GM18517 (cell line): Measurements from ENCODE around the gene ASB3.
A peak's percentile ranks its signal among the peaks of the same experiment; 100 is the strongest.
"Not testable (repeated sequence)": the region's sequence is repeated elsewhere in the genome, so short reads cannot be mapped to it uniquely, and the experiment has no call there.

Experiments used
- ATAC-seq: cut with Tn5 transposase; IDR thresholded peaks from one replicate; pipeline ENCODE4 v1.9.1; 2021; ENCODE audit warnings: mild to moderate bottlenecking, moderate library complexity; ENCODE audit not compliant: unreplicated experiment

ASB3 gene

GRCh38 chr2:53787614-53788289, 999 bp upstream of the ASB3 start:
- no peak for ATAC-seq

DNA sequence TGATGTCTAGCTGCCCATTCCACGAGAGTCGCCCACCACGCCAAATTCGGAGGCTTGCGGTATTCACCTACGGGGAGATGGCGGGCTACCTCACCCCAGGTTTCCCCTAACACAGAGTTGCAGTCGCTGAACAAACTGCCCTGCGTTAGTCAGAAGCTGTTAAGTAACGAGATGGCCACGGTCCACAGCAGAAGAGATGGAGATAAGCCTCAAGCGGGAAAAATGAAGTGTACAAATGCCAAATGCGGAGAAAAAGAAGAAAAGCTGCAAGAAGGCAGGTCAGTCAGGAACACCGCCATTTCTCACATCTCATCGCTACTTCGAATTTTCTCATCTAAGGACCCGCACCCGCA, 425 bp downstream of the ASB3 start:
- ATAC-seq = peak; percentile 3

GRCh38 chr2:53785366-53785765, 1.4 kb downstream of the ASB3 start:
- no peak for ATAC-seq

DNA sequence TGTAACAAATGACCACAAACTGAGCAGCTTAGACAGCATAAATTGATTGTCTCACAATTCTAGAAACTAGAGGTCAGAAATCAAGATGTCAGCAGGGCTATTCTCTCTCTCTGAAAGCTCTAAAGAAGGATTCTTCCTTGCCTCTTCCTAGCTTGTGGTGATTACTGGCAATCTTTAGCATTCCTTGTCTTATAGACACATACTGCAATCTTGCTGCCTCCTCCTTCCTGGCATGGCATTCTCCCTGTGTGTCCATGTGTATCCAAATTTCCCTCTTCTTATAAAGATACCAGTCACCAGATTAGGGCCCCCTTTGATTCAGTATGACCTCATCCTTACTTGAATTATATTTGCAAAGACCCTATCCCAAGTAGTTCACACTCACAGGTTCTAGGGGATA, 2.3 kb downstream of the ASB3 start:
- no peak for ATAC-seq

- no peak for ATAC-seq
Observed at GRCh38 chr2:53782676-53783075, 4.1 kb downstream of the ASB3 start.

- ATAC-seq = no peak
Observed at GRCh38 chr2:53780056-53780455, 6.7 kb downstream of the ASB3 start.

DNA sequence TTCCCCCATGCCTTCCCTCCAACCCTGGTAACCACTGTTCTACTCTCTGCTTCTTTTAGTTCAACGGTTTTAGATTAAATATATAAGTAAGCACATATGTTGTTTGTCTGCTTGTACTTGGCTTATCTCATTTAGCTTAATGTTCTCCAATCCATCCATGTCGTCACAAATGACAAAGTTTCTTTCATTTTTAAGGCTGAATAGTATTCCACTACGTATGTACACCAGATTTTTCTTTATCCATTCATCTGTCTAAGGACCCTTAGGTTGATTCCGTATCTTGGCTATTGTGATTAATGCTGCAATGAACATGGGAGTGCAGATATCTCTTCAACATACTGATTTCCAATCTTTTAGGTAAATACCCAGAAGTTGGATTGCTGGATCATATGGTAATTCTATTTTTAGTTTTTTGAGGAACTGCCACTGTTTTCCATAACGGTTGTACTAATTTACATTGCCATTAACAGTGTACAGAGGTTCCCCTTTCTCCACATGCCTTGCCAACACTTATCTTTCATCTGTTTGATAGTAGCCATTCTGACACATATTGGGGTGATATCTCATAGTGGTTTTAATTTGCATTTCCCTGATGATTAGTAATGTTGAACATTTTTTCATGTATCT, 8.1 kb downstream of the ASB3 start:
- ATAC-seq = no peak

DNA sequence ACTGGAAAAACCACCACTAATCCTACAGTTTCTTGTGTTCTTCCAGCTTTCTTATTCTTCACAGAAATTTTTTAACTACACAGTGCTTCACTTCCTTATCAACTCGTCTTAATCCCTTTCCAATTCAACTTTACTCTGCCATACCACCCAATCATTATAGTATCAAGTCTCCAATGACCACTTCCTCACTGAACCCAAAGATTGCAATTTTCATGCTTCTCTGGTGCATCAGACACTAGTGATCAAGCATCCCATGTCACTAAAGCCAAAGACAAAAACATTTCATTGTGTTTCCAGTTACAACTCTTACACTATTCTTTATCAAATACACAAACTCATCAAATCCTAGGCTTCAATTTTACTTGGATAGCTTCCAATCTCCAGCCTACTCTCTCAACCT, 9.6 kb downstream of the ASB3 start:
- no peak for ATAC-seq

GRCh38 chr2:53770264-53770663, 16.5 kb downstream of the ASB3 start:
- ATAC-seq = no peak

DNA sequence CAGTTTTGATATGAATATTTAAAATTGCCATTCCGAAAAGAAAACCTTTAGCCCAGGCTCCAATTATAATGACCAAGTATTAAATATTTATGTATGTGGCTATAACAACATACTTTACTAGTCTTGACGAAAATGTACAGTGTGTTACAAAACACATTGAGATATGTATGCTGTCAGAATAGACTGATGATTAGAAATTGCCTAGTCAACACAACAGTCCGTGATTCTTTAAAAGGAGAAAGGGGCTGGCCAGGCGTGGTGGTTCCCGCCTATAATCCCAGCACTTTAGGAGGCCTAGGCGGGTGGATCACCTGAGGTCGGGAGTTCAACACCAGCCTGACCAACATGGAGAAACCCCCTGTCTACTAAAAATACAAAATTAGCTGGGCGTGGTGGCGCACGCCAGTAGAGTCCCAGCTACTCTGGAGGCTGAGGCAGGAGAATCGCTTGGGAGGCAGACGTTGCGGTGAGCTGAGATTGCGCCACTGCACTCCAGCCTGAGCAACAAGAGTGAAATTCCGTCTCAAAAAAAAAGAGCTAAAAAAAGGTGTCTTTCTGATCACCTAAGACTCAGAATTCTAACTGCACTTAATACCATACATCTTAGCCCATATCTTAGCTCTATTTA, 17.3 kb downstream of the ASB3 start:
- ATAC-seq = no peak

DNA sequence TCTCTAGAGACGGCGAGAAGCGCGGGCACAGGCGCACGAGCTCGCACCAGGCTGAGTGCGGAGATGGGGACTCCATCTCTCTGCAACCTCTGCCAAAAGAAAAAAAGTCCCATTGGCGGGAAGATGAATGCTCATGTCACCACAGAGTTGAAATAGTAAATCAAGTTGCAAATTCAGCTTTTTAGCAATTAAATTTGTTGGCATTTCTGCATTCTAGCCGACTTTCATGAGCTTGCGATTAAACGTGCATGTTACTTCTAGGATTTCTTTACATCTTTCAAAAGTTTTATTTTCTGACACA, 18.6 kb downstream of the ASB3 start:
- peak; percentile 38 for ATAC-seq

GRCh38 chr2:53767405-53768241, 19.1 kb downstream of the ASB3 start, which contains the start of gene CHAC2:
Gene CHAC2, plus strand, starts transcription at chr2:53767804. Its CDS starts 83 bp downstream, at chr2:53767887.
- ATAC-seq = peak; percentile 87

GRCh38 chr2:53765767-53766166, 21.0 kb downstream of the ASB3 start:
- no peak for ATAC-seq

- ATAC-seq = not testable (repeated sequence)
Observed at GRCh38 chr2:53757206-53757605, 29.5 kb downstream of the ASB3 start.

- no peak for ATAC-seq
Observed at GRCh38 chr2:53756644-53757043, 30.1 kb downstream of the ASB3 start.

DNA sequence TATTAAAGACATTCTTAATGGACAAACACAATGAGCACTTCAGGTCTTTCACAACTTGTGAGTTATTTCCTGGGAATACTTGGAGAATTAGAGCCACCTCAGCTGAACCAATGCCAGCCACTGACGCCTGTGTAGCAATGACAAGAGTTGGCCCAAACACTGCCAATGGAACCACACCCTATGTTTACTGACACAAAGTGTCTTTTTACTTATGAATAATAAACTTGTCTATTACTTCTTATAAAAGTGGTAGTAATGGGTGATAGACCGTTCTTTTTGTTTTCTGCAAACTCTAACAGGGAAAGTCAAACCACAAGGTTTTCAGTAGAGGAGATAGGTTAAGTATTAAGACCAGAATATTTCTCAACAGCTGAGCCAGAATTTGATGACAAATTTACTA, 31.6 kb downstream of the ASB3 start:
- no peak for ATAC-seq

DNA sequence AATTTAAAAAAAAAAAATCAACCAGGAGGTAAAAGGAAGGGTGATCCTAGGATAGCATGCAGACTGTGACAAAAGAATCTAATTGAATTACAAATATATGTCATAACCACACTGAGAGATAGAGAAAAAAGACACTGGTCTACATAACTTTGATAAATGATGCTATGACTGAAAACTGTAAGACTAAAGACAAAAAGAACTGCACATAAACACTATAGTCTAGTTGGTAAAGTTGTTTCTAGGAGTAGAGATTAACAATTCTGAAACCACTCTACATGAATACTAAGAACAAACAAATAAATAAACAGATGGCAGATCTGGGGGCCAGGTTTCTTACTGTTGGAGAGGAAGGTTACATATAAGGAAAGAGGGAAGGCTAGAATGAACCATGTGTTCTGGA, 33.7 kb downstream of the ASB3 start:
- ATAC-seq = no peak

DNA sequence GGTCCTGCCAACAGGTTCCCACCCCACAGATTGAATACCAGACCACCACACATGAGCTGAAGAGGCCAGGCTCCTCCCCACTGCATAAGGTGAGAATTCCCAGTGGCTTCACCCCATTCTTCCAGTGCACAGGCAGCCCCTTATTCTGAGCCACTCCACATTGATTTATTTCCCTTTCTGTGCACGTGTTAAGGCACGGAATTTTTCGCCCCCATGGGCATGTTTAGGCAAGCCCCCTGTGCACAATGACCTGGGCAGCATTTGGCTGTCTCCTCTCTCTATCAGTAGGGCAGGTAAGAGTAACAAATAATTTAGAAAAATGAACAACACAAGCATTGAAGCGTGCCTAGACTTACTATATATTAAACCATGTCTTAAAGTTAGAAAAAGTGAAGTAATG, 34.4 kb downstream of the ASB3 start:
- ATAC-seq = no peak

- peak; percentile 95 for ATAC-seq
Observed at GRCh38 chr2:53751728-53752127, 35.0 kb downstream of the ASB3 start.

GRCh38 chr2:53750041-53750768, 36.5 kb downstream of the ASB3 start:
- ATAC-seq = no peak
